ENCODE data around the gene GPC6.

The GPC6 gene

DNA sequence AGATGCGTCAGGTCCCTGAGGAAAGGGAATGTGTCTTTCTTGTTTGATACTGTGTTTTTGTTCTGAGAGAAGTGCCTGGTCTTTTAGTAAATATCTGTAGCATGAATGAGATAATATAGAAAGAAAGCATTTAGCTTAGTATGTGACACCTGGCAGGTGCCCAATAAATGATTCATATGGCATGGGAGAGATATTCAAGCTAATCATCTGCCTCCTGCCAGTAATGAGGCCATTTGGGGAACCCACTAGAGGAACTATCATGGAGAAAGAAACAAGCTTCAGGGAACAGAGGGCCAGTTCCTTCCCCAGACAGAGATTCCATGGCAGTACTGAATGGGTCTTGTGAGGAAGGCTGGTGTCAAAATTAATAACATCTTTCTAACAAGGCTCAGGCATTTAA, 648.9 kb downstream of the GPC6 start:
- no peak for DNase-seq

DNA sequence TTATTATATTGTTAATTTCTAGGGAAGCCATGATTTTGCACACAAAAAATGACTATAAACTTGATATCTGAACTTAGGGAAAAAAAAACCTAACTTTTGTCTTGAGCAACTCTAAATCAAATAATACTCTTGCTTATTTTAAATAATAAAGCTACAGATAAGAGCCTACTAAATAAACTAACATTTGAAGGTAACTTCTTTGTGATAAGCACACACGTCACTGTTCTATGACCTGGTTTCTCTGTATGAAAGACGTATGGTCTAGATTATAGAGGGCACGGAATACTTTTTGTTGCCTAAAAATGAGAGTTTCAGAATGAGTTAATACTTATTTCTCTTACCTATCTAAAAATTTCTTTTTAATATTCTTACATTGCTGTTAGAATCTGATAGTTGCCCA, 649.6 kb downstream of the GPC6 start:
- DNase-seq = no peak

DNA sequence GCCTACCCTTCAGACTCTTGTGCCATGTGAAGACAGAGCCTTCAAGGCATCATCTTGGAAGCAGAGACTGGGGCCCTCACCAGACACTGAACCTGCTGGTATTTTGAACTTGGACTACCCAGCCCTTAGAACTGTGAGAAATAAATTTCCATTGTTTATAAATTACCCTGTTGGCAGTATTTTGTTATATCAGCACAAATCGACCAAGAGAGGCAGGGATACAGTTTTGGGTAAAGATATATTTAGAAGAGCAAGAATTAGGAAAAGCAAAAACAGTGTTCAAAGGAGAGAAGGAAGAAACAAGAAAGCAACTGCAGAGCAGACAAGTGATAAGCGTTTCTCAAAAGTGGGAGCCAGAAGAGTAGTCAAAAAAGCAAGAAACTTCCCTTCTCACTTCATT, 652.1 kb downstream of the GPC6 start:
- no peak for DNase-seq

DNA sequence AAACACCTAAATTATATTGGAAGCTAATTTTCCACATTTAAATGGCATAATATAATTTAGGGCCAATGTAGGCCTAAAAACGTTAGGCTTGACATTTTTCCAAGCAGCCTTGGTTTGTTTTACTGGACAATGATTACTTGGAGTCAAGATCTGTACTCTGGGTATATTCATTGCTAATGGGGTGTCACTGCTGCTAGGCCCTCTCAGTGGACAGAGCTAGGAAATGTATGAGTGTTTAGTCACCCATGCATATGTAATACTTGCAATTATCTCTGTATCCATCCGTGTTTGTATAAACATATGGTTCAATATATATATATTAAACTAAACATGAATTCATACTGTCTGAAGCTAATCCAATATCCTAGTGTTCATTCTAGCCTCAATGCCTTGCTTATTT, 654.8 kb downstream of the GPC6 start:
- no peak for DNase-seq

DNA sequence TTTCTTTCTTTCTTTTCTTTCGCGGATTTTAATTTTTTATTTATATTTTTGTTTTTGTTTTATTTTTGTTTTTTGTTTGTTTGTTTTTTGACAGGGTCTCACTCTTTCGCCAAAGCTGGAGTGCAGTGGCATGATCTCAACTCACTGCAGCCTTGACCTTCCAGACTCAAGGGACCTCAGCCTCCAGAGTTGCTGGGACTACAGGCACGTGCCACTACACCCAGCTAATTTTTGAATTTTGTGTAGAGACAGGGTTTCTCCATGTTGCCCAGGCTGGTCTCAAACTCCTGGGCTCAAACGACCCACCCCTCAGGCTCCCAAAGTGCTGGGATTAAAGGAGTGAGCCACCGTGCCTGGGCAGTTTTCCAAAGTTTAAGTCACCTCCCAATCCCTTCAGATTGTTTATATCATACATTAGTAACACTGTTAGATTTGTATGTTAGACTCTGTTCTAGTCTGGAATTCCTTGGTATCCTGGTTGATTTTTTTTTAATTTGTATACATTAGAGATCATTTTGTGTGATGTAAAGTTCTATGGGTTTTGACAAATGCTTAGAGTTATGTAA, 655.6 kb downstream of the GPC6 start:
- no peak for DNase-seq

DNA sequence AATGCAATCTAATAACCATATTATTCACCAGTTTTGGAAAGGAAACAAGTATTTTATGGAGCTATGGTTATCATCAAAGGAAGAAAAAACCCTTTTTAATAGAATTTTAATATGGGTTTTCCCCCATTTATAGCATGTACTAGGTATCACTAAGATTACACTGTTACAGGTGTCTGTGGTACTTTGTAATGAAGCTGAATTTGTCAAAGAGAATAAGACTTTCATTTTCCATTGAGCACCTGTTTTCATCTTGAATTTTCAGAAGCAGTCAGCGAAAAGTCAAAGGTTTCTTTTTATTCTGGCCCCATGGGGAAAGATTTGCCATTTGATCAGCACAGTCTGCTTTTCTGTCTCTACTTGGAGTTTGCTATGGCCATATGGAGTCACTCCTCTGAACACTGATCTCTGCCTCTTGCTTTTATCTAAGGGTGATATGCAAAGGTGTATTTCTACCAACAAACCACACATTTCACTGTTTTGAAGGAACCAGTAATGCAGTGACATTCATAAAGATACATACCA, 662.9 kb downstream of the GPC6 start:
- DNase-seq = no peak

DNA sequence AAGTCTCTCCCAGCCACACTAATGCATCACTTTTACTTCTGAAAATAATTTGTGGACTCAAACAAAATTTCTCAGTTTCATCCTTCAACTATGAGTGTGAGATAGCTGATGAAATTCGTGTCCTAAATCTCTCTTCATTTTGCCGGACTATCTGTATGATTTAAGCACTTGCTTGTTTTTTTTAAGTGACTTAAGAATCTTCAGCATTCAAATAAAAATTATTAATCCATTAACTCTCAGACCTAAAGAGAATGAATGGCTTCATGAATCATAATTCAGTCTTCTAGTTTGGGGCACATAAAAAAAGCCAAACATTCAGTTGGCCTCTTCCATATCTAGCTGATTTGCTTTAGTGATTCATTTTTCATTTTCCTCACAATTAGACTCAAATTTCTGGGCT, 673.4 kb downstream of the GPC6 start:
- no peak for DNase-seq

DNA sequence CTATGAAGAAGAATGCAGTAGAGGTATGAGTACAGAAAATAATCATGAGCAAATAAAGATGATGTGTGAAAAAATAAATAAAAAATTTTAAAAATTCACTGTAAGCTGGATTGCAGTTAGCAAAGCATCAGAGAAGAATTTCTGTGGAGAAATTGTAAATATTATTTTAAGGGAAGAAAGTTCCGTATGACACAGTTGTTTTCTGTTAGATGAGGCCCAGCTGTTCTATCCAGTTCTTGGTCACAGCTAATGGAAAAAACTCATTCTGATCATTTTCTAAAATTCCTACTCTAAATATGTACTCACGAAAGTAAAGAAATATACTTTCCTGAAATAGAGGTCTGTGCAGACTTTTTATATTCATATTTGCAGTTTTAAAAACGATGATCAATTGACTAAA, 674.1 kb downstream of the GPC6 start:
- no peak for DNase-seq

DNA sequence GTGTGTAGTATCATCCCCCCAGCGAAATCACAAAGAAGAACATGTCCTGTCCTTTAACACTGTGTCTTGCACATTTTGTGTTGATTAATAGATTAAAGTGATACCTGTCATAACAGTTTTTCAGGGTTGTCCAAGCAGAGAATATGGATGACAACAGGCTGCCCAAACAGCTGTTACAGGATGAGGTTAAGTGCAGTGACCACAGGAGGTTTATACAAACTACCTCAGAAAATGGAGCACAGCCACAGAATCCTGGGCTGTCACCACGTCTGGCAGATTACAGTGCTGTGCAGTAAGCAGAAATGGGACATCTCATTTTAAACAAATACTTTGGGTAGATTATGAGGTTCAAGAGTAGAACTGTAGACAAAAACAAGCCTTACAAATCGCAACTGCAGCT, 677.3 kb downstream of the GPC6 start:
- no peak for DNase-seq

DNA sequence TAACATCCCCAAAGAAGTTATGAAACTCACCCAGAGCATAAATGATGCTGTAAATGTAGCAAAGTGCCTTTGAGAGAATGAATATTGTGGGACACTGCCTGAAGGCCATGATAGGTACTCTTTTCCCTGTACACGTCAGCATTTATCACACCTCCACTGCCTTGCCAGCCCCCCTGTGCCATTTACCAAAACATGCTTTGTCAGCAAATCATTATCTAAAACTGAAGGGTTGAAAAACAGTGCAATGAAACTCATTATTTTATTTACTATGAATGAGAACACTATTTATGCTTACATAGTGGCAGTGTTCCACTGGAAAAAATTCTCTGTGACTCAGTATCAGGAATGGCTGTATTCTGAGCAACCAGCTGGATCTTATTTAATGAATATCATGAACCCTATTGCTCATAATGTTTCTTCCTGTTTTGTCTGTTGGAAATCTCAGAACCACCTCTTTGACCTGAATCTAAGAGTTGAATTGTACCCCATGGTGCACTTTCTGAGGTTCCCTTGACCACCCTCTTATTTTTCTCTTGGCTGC, 688.7 kb downstream of the GPC6 start:
- no peak for DNase-seq

DNA sequence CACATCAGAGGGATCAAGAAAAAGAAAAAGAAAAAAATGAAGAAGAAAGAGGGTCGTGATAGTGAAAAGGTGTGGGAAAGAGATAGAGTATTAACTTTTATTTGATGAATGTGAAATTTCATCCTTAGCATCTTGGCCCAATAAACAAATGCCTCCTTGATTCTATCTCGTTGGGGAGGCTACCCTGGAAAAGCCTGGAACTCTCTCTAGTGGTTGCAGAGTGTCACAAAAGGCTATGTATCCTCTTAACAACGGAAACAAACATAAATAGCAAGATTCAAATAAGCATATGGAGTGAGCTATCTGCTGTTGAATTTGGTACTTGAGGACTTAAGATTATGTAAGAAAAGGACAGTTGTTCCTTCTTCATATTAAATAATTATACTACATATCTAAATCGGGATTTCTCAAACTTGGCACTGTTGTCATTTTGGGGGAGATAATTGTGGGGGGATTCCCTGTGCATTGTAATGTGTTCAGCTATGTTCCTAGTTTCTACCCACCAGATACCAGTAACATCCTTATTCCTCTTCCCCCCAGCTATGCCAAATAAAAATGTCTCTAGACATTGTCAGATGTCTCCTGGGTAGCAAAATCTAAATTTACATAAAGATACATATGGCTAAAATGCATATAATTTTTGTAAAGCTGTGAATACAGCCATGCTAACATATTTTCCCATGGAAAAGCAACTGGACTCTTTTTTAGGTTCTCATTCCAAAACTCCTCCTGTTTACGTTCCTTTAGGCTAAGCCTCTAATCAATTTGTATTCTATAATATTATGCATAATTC, 695.7 kb downstream of the GPC6 start:
- DNase-seq = no peak

DNA sequence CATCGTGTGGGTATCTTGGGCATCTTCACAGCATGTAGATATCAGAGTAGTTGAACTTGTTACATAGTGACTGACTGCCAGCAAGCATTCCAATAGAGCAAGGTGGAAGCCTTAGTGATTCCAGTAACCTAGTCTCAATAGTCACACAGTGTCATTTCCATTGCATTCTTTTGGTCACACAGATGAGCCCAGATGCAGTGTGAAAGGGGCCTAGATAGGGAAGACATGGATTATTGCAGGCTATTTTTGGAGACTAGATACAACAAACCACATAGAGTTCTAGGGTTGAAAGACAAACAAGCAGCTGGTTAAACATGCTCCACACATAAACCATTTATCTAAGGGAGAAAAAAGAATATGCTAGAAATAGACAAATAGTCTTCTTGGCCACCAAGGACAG, 699.4 kb downstream of the GPC6 start:
- DNase-seq = no peak

DNA sequence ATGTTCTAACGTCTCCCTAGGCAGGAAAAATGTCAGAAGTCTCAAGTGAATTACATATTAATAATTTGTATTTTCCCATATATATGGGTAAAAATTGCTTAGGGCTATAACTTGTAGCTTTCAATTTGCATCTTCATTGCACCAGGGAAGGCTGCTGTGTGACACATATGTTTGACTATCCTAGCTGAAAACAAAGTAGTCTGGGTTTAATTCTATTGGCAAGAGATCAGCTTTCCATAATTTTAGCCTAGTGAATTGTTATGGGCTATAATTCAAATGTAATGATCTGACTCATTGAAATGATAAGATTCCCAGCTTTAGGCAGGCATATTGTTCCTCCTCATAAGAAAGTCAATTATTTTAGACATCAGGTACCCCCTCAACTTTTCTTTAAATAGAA, 699.8 kb downstream of the GPC6 start:
- no peak for DNase-seq

DNA sequence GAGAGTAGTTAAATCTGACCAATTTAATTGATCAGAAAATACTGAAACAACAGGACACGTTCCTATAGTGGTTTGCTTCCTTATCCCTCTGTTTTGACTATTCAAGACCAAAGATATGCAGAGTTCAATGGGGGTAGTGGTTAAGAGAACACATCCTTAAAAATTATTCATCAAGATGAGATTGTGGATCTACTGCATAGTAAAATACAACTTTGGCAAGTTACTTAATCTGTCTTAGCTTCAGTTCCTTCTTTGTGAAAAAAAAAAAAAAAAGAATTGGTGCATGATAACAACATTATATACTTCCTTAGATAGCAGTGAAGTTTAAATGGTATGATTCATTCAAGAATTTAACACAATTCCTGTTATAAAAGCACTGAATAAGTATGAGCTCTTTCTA, 700.8 kb downstream of the GPC6 start:
- no peak for DNase-seq

DNA sequence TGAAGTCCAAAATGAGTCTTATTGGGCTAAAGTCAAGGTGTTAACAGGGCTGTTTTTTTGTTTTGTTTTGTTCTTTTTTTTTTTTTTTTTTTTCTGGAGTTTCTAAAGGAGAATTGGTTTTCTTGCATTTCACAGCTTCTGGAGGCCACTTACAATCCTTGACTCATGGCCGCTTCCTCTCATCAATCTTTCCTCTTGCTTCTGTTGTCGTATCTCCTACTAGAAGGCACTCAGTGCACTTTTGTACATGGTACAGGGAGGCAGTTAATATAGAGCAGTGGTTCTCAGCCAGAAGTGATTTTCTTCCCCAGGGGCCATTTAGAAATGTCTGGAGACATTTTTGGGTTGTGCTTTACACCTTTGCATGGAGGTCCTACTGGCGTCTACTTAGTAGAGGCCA, 706.3 kb downstream of the GPC6 start:
- no peak for DNase-seq

DNA sequence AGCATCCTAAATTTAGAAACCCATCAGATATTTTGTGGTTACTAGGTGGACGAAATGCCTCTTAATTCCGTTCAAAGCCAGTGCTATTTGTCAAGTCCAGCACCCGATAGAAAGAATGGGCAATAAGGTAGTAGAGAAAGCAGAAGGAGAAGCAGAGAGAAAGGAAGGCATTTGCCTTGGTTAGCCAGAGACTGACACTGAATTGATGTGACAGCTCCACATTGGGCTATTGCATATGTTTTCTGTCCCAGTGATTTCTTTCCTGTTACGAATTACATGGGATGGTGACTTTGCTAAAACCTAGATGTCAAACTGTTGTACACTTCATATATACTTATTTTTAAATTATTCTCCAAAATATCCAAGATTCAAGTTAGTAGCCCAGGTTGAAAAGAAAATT, 710.3 kb downstream of the GPC6 start:
- no peak for DNase-seq

DNA sequence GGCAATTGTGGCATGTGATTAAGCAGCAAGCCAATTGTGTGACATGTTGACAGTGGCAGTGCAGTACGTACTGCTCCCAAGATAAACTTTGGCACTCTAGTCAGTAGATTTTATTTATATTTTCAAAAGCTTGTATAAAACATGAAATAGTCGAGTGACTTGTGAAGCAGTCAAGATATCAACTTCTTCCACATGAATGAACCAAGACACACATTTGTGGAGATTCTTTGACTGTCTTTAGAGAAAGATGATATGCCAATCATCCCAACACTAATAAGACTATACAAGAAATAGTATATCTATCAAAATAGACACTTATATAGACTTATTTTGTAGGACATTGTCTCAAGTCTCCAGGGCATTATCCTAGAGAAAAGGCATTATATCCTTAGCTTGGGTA, 714.8 kb downstream of the GPC6 start:
- no peak for DNase-seq

DNA sequence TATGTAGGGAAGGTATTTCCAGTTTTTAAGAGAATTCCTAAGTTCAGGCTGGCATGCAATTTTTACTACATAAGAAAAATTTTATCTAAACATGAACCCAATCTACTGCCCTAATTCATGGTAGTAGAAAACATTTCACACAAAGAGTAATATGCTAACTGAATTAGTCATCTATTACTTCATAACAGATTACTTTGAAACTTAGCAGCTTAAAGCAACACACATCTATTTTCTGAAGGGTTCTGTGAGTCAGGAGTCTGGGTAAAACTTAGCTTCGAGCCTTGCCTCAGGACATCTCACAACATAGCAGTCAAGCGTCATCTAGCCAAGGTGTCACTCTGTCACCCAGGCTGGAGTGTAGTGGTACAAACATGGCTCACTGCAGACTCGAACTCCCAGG, 715.4 kb downstream of the GPC6 start:
- DNase-seq = no peak

DNA sequence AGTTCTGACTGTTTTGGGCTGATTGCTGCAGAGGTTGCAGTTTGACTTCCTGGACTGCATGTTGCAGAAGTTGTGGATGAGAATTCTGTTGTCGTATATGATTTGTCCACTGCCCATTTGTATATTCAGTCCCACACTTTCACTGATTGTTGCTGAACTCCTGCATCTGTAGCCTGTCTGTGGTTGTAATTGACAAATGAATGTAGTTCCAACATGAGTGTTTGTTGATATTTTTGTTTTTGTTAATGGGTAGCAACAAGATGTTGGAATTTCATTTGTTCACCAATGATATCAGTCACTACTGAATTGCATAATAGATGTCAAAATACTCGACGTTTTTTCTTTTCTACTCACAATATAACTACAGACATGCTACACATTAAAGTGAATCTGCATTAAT, 719.0 kb downstream of the GPC6 start:
- no peak for DNase-seq

DNA sequence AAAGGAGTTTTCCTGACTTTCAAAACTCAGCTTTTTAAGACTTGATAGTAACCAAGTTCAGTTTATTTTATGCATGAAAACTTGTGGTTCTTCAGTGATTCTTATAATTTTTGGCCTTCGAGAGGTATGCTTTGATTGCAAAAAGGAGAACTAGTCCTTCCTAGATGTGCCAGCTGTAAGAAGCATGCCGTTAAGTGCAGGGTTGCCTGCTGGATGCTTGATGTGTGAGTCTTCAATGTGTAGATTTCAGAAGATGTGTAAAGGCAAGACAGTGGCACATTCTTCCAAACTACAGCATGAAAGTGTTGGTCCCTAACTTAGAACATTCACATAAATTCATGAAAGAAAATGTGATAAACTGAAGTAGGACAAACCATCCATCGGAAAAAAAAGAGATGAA, 720.4 kb downstream of the GPC6 start:
- no peak for DNase-seq

DNA sequence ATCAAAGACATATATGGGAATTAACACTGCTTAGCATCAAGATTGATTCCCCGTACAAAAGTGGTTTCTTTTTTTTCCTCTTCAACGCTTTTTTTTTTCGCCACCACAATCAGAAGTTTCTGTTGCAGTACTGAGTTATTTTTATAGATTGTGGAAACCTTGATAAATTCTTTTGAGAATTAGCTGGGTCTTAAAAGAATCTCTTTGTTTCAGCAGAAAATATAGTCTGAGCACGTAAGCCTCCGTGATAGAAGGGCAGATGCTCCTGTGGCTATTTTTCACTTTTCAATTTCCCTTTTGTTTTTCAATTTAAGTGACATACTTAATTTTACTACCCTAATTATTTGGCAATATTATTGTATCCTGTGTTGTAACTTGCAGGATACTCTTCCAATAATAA, 721.0 kb downstream of the GPC6 start:
- no peak for DNase-seq

DNA sequence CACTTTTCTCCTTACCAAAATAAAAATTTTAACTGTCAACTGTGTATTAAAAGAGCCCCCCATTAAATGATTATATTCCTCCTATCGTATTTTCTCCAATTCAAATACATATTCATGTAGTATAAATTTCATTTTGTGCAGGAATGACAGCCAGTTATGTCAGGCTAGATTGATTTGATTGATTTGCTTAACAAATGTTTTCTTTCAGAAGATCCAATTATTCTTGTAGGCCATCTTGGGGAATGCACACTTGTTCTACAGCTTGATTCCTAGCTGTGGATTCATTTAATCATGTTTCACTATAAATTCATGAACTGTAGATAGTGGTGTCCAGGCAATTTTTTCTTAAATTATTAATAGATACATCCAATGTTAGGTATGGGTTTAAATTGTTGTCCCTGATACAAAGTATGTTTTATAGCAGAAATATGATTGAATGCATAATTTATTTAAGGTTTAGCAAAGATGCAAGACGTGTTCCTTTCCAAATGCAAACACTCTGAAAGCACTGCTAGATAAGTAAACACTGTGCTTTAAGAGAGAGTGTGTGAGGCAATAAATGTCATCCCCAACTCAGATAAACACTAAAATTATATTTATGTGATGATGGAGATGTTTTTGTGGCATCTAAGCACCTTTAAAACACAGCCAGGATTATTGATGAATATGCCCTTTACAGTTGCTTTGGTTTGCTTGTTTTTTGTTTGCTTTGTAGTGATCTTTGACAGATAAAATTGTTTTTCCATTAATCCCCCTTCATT, 721.7 kb downstream of the GPC6 start:
- DNase-seq = no peak

DNA sequence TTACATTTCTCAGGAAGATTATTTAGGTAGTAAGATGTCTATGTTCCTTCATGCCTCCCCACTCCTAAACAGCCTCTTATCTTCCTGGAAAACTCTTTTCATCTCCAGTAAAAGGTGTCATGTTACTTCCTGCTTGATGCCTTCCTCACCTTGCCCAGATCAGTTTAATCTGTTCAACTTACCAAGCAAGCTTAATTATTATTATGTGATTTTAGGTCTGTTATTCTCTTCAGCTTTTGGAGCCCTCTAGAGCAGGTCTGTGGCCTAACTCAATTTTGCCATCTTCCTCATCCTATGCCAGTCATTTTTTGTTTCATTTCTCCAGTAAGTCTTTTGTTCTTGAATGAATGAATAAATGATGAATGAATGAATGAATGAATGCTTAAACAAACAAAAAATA, 724.5 kb downstream of the GPC6 start:
- DNase-seq = no peak

DNA sequence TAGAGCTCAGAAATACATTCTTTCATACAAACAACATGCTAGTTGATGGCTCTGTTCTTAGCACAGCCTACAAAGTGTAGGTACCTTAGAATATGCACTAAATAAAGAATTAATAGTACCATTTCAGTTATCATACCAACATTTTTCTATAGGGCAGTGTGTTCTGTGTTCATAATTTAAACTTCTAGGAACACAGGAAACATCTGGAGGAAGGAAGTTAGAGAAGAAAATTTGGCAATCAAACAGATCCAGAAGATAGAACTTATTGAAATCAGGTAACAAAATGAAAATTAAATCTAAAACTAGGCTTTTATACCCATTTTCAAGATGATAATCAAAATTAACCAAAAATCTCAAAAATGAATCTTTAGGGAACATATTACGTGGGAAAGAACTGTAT, 725.3 kb downstream of the GPC6 start:
- no peak for DNase-seq
